ENCODE data around the gene KATNB1. TPM values are rescaled to one million over a fixed set of nuclear protein-coding genes. Genes with fewer than 3 reads are reported as not detected.

The KATNB1 gene

GRCh38 chr16:57803134-57803990, 67.8 kb downstream of the KATNB1 start:
- Histone ChIP-seq H3K36me3 (ENCODE audit: insufficient read depth, low read length) (no peaks in the 10 kb centered on the region), H3K27me3 (ENCODE audit: control insufficient read depth, insufficient read depth, low read length) (no peaks in the 10 kb centered on the region), H3K4me3 (ENCODE audit: low read length) (no peak overlapping the region), H3K9ac (ENCODE audit: low read depth, low read length) (peak overlapping the region; percentile 21), H3K4me2 (ENCODE audit: low read length) (peak overlapping the region; percentile 97), H3K9me3 (replicated peaks; ENCODE audit: low read length) (no peaks in the 10 kb centered on the region), H3K4me1 (ENCODE audit: control insufficient read depth, insufficient read depth, low read length) (peaks cover 47% of the 10 kb centered on the region)

DNA sequence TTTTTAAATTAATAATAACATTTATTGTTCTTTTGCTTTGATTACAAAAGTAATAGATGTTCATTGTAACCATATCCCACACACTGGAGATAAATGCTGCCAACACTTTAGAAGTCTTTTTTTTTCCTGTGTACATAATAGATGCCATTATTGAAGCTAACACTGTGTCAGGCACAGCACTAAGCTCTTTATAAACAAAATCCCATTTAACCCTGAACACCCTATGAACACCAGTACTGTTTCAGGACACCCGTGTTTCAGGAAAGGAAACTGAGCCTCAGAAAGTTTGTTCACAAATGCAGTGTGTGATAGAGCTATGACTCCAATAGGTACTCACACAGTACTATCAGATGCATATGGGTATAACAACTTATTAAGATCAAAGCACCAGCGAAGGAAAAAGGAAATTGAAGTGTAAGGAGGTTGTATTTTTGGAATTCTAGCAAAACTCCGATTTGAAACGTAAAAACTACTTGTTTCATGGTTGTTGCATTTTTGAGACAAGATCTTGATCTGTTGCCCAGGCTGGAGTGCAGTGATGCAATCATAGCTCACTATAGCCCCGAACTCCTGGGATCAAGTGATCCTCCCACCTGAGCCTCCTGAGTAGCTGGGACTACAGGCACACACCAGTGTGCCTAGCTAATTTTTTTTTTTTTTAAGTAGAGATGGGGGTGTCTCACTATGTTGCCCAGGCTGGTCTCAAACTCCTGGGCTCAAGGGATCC, 68.7 kb downstream of the KATNB1 start:
- Histone ChIP-seq H3K4me2 (ENCODE audit: low read length) (no peak overlapping the region), H3K27me3 (ENCODE audit: control insufficient read depth, insufficient read depth, low read length) (no peaks in the 10 kb centered on the region), H3K4me3 (ENCODE audit: low read length) (no peak overlapping the region), H3K4me1 (ENCODE audit: control insufficient read depth, insufficient read depth, low read length) (peaks cover 52% of the 10 kb centered on the region), H3K9me3 (replicated peaks; ENCODE audit: low read length) (no peaks in the 10 kb centered on the region), H3K9ac (ENCODE audit: low read depth, low read length) (no peak overlapping the region), H3K36me3 (ENCODE audit: insufficient read depth, low read length) (no peaks in the 10 kb centered on the region)

DNA sequence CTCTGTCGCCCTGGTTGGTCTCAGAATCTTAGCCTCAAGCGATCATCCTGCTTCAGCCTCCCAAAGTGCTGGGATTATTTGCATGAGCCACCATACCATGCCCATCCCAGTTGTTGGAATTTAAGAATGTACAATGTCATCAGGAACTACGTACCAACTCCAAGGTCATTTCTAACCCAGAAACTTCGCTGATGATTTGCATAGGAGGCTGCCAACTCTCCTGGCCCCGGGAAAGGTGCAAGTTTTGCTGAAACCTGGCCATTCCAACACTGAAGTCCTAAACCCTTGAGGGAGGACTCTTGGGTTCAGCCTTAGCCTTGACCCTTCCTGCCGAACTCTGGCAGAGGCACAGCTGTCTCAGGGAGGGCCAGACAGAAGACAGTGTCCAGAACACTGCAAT, 69.6 kb downstream of the KATNB1 start:
- Histone ChIP-seq H3K9me3 (replicated peaks; ENCODE audit: low read length) (no peaks in the 10 kb centered on the region), H3K4me1 (ENCODE audit: control insufficient read depth, insufficient read depth, low read length) (peaks cover 52% of the 10 kb centered on the region), H3K36me3 (ENCODE audit: insufficient read depth, low read length) (no peaks in the 10 kb centered on the region), H3K4me2 (ENCODE audit: low read length) (no peak overlapping the region), H3K27me3 (ENCODE audit: control insufficient read depth, insufficient read depth, low read length) (no peaks in the 10 kb centered on the region), H3K9ac (ENCODE audit: low read depth, low read length) (no peak overlapping the region), H3K4me3 (ENCODE audit: low read length) (no peak overlapping the region)

Small RNA genes lying within 50 kb of the gene (small RNA-seq; reads per million reads assigned to genes)
- gene MIR6772, result not detected

Data from skeletal muscle satellite cell (primary cell).